Panc1 (cell line): ENCODE measurements around the gene PPIL4. TPM values are rescaled to one million over a fixed set of nuclear protein-coding genes. Genes with fewer than 3 reads are reported as not detected.

Experiments used
- ATAC-seq: fragments of 200-7000 bp; cut with Tn5 transposase; 2 replicates; pipeline ENCODE4 v1.9.1; 2020; ENCODE audit warnings: mild to moderate bottlenecking, moderate library complexity
- BruUV-seq: library from RNA; stranded (reverse); fragments of 400-500 nt; replicated peaks from 2 replicates; lab custom pipeline; 2021; lab: Mats Ljungman, UMichigan
- CTCF ChIA-PET: fragments of 300-600 bp; sonication (Branson Sonifier 250); formaldehyde crosslinking; loops from one replicate; lab custom pipeline; 2022; ENCODE audit warnings: antibody characterized with exemption; lab: Charles Lee
- POLR2A ChIA-PET: fragments of 300-600 bp; sonication (Branson Sonifier 250); formaldehyde crosslinking; loops from one replicate; lab custom pipeline; 2022; ENCODE audit warnings: antibody characterized with exemption; lab: Charles Lee
- DNase-seq: peaks from one replicate; pipeline ENCODE4 v3.0.0-alpha.2; 2010; ENCODE audit warnings: low read depth, low spot score
- H3K27ac ChIP-seq: 2 replicates; pipeline ENCODE4 v1.5.1; 2011; ENCODE audit warnings: mild to moderate bottlenecking, low read length, inconsistent platforms
- H3K27me3 ChIP-seq: fragments of 200-500 bp; sonication (Bioruptor generic); 2 replicates; pipeline ENCODE4 v1.6.0; 2014; ENCODE audit warnings: low read length, inconsistent platforms; ENCODE audit not compliant: control insufficient read depth, insufficient read depth
- H3K36me3 ChIP-seq: fragments of 200-500 bp; sonication (Bioruptor generic); 2 replicates; pipeline ENCODE4 v1.5.1; 2014; ENCODE audit warnings: inconsistent platforms, mild to moderate bottlenecking, low read length, moderate library complexity; ENCODE audit not compliant: control insufficient read depth, insufficient read depth
- H3K4me1 ChIP-seq: 2 replicates; pipeline ENCODE4 v1.5.1; 2011; ENCODE audit warnings: inconsistent platforms, mild to moderate bottlenecking, low read length, moderate library complexity; ENCODE audit not compliant: control insufficient read depth, insufficient read depth
- H3K4me3 ChIP-seq, 2 experiments: 2 replicates each; pipeline ENCODE4 v1.5.1; 2011 to 2012; ENCODE audit warnings: low read depth in 2 of 2, low read length in 2 of 2, mild to moderate bottlenecking in 2 of 2, inconsistent platforms in 1 of 2, moderate library complexity in 1 of 2
- H3K9me3 ChIP-seq: fragments of 200-500 bp; sonication (Bioruptor generic); 2 replicates; pipeline ENCODE4 v1.5.1; 2014; ENCODE audit warnings: low read depth, mild to moderate bottlenecking, inconsistent platforms, low read length, moderate library complexity; ENCODE audit not compliant: control insufficient read depth, insufficient read depth
- CTCF ChIP-seq: fragments of 450-650 bp; IDR thresholded peaks from 2 replicates; pipeline ENCODE4 v1.5.1; 2017; ENCODE audit warnings: mild to moderate bottlenecking
- POLR2AphosphoS5 ChIP-seq: IDR thresholded peaks from 2 replicates; pipeline ENCODE4 v1.6.1; 2012; ENCODE audit warnings: mild to moderate bottlenecking, low read depth, low read length, moderate library complexity
- REST ChIP-seq, 2 experiments: IDR thresholded peaks; 2 replicates each; pipeline ENCODE4 v1.6.1; 2011 to 2012; ENCODE audit warnings: low read depth in 2 of 2, control low read depth in 1 of 2, low read length in 1 of 2, mild to moderate bottlenecking in 1 of 2, moderate library complexity in 1 of 2; ENCODE audit not compliant: insufficient read depth in 1 of 2
- SIN3A ChIP-seq: IDR thresholded peaks from 2 replicates; pipeline ENCODE4 v1.6.1; 2012; ENCODE audit warnings: low read depth, mild to moderate bottlenecking, low read length, moderate library complexity, borderline replicate concordance; ENCODE audit not compliant: insufficient read depth
- TCF7L2 ChIP-seq: IDR thresholded peaks from 2 replicates; pipeline ENCODE4 v1.6.1; 2011; ENCODE audit warnings: mild to moderate bottlenecking, low read depth, low read length, inconsistent platforms
- in situ Hi-C: cut with HindIII; loops from 2 replicates; pipeline ENCODE4 v1.10.0; 2016; ENCODE audit warnings: low sequenced_read_pairs, low pct_unique_long_range_greater_than_20kb
- intact Hi-C: fragments of 100-400 bp; cut with micrococcal nuclease; formaldehyde crosslinking; loops from one replicate; pipeline ENCODE4 v1.10.0; 2022; ENCODE audit not compliant: unreplicated experiment
- total RNA-seq: library from RNA; stranded (reverse); gene quantifications from one replicate; pipeline ENCODE4 v1.2.1, GENCODE V29; 2021; ENCODE audit not compliant: unreplicated experiment

Gene PPIL4
- total RNA-seq, 1 experiment from 2014 or later, result 19.9 TPM

GRCh38 chr6:149457316-149457884 lies 88.4 kb downstream of the PPIL4 start:
- Histone ChIP-seq H3K4me3 (no peak overlapping the region), H3K27me3 (peaks cover 3% of the 10 kb centered on the region; the same call in 1 of the 2 replicates), H3K36me3 (no peaks in the 10 kb centered on the region), H3K4me1 (peaks cover 11% of the 10 kb centered on the region; the same call in 1 of the 2 replicates), H3K9me3 (no peaks in the 10 kb centered on the region), H3K27ac (no peak overlapping the region)
- CTCF ChIA-PET, result no interaction called here
- TF ChIP-seq SIN3A (no peak), TCF7L2 (no peak), POLR2AphosphoS5 (no peak), REST (IDR thresholded peaks at IDR 0.05; ENCODE audit: insufficient read depth in 1 of 2, low read depth in 2 of 2, low read length in 1 of 2) (no peak), CTCF (no peak)
- in situ Hi-C loops, result no loop called here
- BruUV-seq, result no TSS peak
- intact Hi-C loops, result no loop called here
- ATAC-seq (no peak), DNase-seq (no peak)
- POLR2A ChIA-PET, result no interaction called here

GRCh38 chr6:149456311-149457021 lies 89.4 kb downstream of the PPIL4 start:
- in situ Hi-C loops, result no loop called here
- Histone ChIP-seq H3K27ac (no peak overlapping the region), H3K9me3 (no peaks in the 10 kb centered on the region), H3K27me3 (peaks cover 3% of the 10 kb centered on the region; the same call in 1 of the 2 replicates), H3K4me3 (no peak overlapping the region), H3K4me1 (peaks cover 11% of the 10 kb centered on the region; the same call in 1 of the 2 replicates), H3K36me3 (no peaks in the 10 kb centered on the region)
- CTCF ChIA-PET, result no interaction called here
- ATAC-seq, result no peak
- intact Hi-C loops, result no loop called here
- POLR2A ChIA-PET, result no interaction called here
- TF ChIP-seq CTCF (no peak), SIN3A (no peak), TCF7L2 (no peak)
- no peak for DNase-seq
- BruUV-seq, result no TSS peak
